Mammary epithelial cell (primary cell): ENCODE measurements around the gene CDH6.

Experiments
- EZH2 ChIP-seq: IDR thresholded peaks from 2 replicates; pipeline ENCODE4 v1.6.1; 2012; ENCODE audit warnings: low read length, inconsistent platforms, borderline replicate concordance
- TF ChIP-seq, protein P1 (sequence below), 2 donors: IDR thresholded peaks in 1 of 2; conservative IDR thresholded peaks in 1 of 2; 2 replicates each; pipeline ENCODE4 v1.5.1; 2011 to 2012; ENCODE audit warnings: inconsistent platforms in 2 of 2, low read length in 2 of 2, mild to moderate bottlenecking in 2 of 2, control low read depth in 1 of 2, low read depth in 1 of 2; ENCODE audit not compliant: insufficient read depth in 1 of 2; ENCODE audit errors: extremely low read depth in 1 of 2

DNA sequence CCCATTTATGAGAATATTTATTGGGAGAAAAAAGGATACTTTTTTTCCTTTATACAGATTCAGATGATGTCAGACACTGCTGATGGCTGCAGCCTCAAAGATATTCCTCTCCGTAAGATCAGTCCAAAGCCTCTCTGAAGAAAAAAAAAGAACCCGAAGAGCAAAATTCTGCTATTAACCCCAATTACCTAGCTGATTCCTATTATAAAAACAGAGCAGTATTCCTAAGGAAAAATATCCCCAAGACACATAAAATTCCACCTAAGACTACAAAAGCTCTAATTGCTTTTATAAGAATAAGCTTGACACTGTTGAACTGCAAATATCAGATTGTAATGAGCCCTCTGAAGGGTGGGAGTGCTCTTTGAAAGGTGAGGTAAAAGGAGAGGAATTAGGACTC is 138.7 kb downstream of the CDH6 start:
- TF ChIP-seq, protein P1, sequence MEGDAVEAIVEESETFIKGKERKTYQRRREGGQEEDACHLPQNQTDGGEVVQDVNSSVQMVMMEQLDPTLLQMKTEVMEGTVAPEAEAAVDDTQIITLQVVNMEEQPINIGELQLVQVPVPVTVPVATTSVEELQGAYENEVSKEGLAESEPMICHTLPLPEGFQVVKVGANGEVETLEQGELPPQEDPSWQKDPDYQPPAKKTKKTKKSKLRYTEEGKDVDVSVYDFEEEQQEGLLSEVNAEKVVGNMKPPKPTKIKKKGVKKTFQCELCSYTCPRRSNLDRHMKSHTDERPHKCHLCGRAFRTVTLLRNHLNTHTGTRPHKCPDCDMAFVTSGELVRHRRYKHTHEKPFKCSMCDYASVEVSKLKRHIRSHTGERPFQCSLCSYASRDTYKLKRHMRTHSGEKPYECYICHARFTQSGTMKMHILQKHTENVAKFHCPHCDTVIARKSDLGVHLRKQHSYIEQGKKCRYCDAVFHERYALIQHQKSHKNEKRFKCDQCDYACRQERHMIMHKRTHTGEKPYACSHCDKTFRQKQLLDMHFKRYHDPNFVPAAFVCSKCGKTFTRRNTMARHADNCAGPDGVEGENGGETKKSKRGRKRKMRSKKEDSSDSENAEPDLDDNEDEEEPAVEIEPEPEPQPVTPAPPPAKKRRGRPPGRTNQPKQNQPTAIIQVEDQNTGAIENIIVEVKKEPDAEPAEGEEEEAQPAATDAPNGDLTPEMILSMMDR (conservative IDR thresholded peaks at IDR 0.05 in 1 of 2, IDR thresholded peaks at IDR 0.05 in 1 of 2; ENCODE audit: extremely low read depth in 1 of 2, insufficient read depth in 1 of 2, low read depth in 1 of 2, low read length in 2 of 2): no peak
- TF ChIP-seq EZH2: no peak
